ENCODE results near the gene KLK15. TPM values are rescaled to one million over a fixed set of nuclear protein-coding genes. Genes with fewer than 3 reads are reported as not detected.

KLK15 gene
- total and polyA plus RNA-seq, 2 of the 8 experiments (the other 6 are each of a cell fraction or from before 2014, with no cell fraction given), result not detected

DNA sequence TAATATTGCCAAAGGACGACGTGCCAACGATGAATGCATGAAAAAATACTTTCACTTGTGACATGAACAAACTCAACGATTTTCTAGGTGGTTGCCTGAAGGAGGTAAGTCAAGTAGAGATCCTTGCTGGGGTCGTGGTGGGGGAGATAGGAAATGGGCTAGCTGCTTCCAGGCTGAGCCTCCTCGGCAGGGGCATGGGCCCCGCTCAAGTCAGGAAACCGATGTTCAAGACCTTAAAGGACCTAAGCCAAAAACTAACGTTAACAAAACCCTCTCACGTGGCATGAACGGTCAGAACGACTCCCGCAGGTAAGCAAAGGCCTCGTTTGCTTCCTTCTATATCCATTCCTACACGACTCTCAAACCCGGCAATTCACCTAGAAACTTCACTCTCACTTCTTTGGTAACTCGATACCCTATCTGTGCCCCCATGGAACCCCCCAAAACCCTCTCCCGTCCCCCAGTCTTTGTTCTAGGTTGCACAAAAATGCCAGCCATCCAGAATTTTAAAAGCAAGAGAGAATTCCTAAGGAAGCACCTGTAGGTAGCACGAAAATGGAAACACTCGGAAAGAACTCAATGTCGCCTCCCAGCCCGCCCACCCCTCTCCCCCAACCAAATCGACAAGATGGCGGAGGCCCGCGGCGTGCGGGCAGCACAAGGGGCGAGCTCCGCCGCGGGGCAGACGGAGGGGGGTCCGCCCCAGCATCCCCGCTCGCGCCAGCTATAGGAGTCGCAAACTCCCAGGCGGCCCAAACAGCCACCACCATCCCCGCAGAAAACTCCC lies 29.5 kb downstream of the KLK15 start:
- peaks cover 14% of the 10 kb centered on the region for H3K79me1 ChIP-seq (ENCODE audit: low read depth, low read length)
- H2AK5ac ChIP-seq (ENCODE audit: low read depth, low read length), result peak overlapping the region; percentile 95; the same call in 1 of the 2 replicates
- H4K8ac ChIP-seq (ENCODE audit: extremely low read depth, insufficient read depth, low read length), result peak overlapping the region; percentile 100
- peak overlapping the region; percentile 100 for H2BK5ac ChIP-seq (ENCODE audit: low read depth, low read length)
- peak overlapping the region; percentile 100 for H3K27ac ChIP-seq (ENCODE audit: low read depth, low read length)
- peaks cover 0 to 11% (median 5%) of the 10 kb centered on the region in 4 experiments; a peak in 5 of 7 replicates for H3K4me1 ChIP-seq (replicated peaks in 1 of 4; ENCODE audit: control insufficient read depth in 3 of 4, insufficient read depth in 4 of 4, low read length in 3 of 4)
- peak overlapping the region; percentile 89 for H3K4ac ChIP-seq (replicated peaks; ENCODE audit: insufficient read length, low read depth, low read length)
- H3K27me3 ChIP-seq (replicated peaks in 1 of 4; ENCODE audit: control insufficient read depth in 3 of 4, extremely low read depth in 1 of 4, insufficient read depth in 3 of 4, low read length in 3 of 4), result peaks cover 0 to 3% (median 1%) of the 10 kb centered on the region in 4 experiments; a peak in 3 of 7 replicates
- peaks cover 25 to 45% of the 10 kb centered on the region in 2 experiments for H3K79me2 ChIP-seq (ENCODE audit: control insufficient read depth in 1 of 2, insufficient read depth in 2 of 2, low read length in 2 of 2)
- H3K36me3 ChIP-seq (ENCODE audit: control insufficient read depth in 2 of 4, insufficient read depth in 4 of 4, low read length in 3 of 4), result peaks cover 20 to 35% (median 31%) of the 10 kb centered on the region in 4 experiments; a peak in 7 of 8 replicates
- H2BK15ac ChIP-seq (ENCODE audit: low read length), result no peak overlapping the region
- peaks cover 29% of the 10 kb centered on the region in 2 experiments for H4K20me1 ChIP-seq (replicated peaks in 1 of 2; ENCODE audit: control insufficient read depth in 1 of 2, insufficient read depth in 2 of 2, low read length in 2 of 2)
- peak overlapping the region; percentile 98 for H4K5ac ChIP-seq (ENCODE audit: insufficient read length, low read depth, low read length)
- DNase-seq (ENCODE audit: low read depth in 1 of 2, low spot score in 2 of 2) (no peak), FAIRE-seq (no peak)
- peak overlapping the region; percentile 99 for H3K18ac ChIP-seq (ENCODE audit: extremely low read depth, low read length)
- H2BK12ac ChIP-seq (ENCODE audit: low read depth, low read length), result peak overlapping the region; percentile 100; the same call in 1 of the 2 replicates
- 4% methylated on average over 22 of the region's 40 CpGs; no CpG with 5 or more reads in 1 of the 2 experiments for WGBS, 2 experiments (ENCODE audit: extremely low coverage in 1 of 2, insufficient coverage in 1 of 2, insufficient read length in 1 of 2, insufficient replicate concordance in 2 of 2, low coverage in 1 of 2, low lambda C conversion rate in 2 of 2, missing lambda C conversion rate in 1 of 2)
- H2BK120ac ChIP-seq (replicated peaks; ENCODE audit: low read depth, low read length), result peak overlapping the region; percentile 55
- peak overlapping the region; percentile 22 for H3K14ac ChIP-seq (ENCODE audit: insufficient read length)
- H3K23me2 ChIP-seq (ENCODE audit: low read depth, low read length), result peaks cover 12% of the 10 kb centered on the region
- peak overlapping the region; percentile 97 for H4K91ac ChIP-seq (replicated peaks; ENCODE audit: insufficient read length, low read length)
- H3K9ac ChIP-seq (replicated peaks in 1 of 4; ENCODE audit: extremely low read depth in 1 of 4, low read depth in 3 of 4, low read length in 3 of 4), result peak overlapping the region; percentile 95 to 100 (median 100)
- peak overlapping the region; percentile 88 to 99 (median 97) for H3K4me3 ChIP-seq (ENCODE audit: extremely low read depth in 1 of 4, insufficient read depth in 2 of 4, low read depth in 3 of 4, low read length in 4 of 4)
- no peaks in the 10 kb centered on the region for H3K9me3 ChIP-seq (ENCODE audit: insufficient read depth in 2 of 2, low read depth in 1 of 2, low read length in 1 of 2)
- peak overlapping the region; percentile 60 to 89 for H3K4me2 ChIP-seq (ENCODE audit: insufficient read depth in 1 of 2, low read depth in 2 of 2, low read length in 2 of 2)
- H2AFZ ChIP-seq (ENCODE audit: low read length), result 0 out of 2 replicates have a peak overlapping the region, but pooled peaks have one; percentile 99
- ChIA-PET POLR2A (ENCODE audit: partially characterized antibody) (interaction anchor here (0.6 to 15.0 kb wide), 34 partner anchors 12 to 544 kb away, joined by 3 to 275 read pairs (median 4); partner anchors contain the start of genes ACP4, KLK1, KLK3 and KLK4), CTCF (ENCODE audit: partially characterized antibody) (no interaction called here)
- H3K56ac ChIP-seq (replicated peaks; ENCODE audit: insufficient read length, low read depth, low read length), result peak overlapping the region; percentile 86
- no peak overlapping the region for H2BK20ac ChIP-seq (ENCODE audit: low read length)
- H3K23ac ChIP-seq (ENCODE audit: insufficient read length), result no peak overlapping the region
- TF ChIP-seq ASH2L (IDR thresholded peaks at IDR 0.05; ENCODE audit: low read length) (peak; percentile 50), RAD21 (IDR thresholded peaks at IDR 0.05 in 1 of 2, conservative IDR thresholded peaks at IDR 0.05 in 1 of 2; ENCODE audit: low read depth in 2 of 2, low read length in 2 of 2) (no peak), HDAC6 (IDR thresholded peaks at IDR 0.05; ENCODE audit: low read depth, low read length) (no peak), POLR2AphosphoS5 (IDR thresholded peaks at IDR 0.05; ENCODE audit: low read depth, low read length) (peak; percentile 46), TAF1 (IDR thresholded peaks at IDR 0.05; ENCODE audit: low read depth, low read length) (no peak), BCL11A (IDR thresholded peaks at IDR 0.05; ENCODE audit: low read depth in 2 of 2, low read length in 2 of 2) (no peak), EZH2 (IDR thresholded peaks at IDR 0.05; ENCODE audit: low read depth, low read length, severe bottlenecking) (no peak), SIN3A (conservative IDR thresholded peaks at IDR 0.05 in 1 of 2, IDR thresholded peaks at IDR 0.05 in 1 of 2; ENCODE audit: low read depth in 1 of 2, low read length in 2 of 2) (peak in 1 of 2 experiments; percentile 65; a peak in 1 of 4 replicates), KDM1A (IDR thresholded peaks at IDR 0.05; ENCODE audit: borderline replicate concordance, low read length) (no peak), JUND (IDR thresholded peaks at IDR 0.05; ENCODE audit: low read length) (no peak), NRF1 (IDR thresholded peaks at IDR 0.05; ENCODE audit: low read depth, low read length) (no peak)

All from H1 (cell line).